NCI-H2081 (cell line): ENCODE data around the gene MRPL18.
"Not testable (repeated sequence)": the region's sequence is repeated elsewhere in the genome, so short reads cannot be mapped to it uniquely, and the experiment has no call there.

Source experiments
- DNase-seq, 2 experiments: peaks; one replicate each; lab custom pipeline; 2025; lab: John Stamatoyannopoulos, UW

Gene MRPL18

DNA sequence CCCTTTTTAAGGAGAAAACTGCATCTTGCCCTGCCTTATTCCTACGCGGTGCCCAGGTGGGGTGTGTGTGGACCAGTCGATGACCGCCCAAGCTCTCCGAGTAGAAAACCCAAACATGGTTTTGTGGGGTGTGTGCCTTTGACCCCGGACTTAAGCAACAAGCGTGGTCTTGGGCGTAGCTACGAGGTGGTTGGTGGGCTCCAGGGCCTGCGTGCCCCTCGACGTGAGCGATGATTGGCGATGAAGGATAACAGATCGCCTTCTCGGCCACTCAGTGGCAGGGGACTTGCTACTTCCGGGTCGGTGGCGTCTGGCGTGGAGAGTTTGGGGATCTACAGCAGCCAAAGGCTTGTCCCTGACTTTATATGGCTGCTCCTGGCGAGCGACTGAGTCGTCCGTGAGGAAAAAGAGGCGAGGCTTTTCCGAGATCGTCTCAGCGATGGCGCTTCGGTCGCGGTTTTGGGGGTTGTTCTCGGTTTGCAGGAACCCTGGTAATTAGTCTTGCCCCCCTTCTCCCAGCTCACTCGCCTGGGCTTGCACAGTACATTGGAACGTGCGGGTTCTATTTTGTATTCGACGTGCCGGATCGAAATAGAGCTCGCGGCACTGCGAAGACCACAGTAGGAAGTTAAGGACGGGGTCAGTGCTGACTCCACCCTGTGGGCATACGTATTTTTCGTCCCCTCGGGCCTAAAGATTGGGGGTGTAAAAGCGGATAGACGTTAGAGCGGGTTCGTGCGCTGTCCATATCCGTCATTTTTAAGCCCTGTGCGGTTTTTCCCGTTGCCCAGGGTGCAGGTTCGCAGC, at the start of gene MRPL18:
Gene MRPL18, plus strand, starts transcription at position 319 of the 807 bp plus-strand sequence. Its CDS starts 121 bp downstream, at position 440.
- DNase-seq, result peak; percentile 90 to 95

DNA sequence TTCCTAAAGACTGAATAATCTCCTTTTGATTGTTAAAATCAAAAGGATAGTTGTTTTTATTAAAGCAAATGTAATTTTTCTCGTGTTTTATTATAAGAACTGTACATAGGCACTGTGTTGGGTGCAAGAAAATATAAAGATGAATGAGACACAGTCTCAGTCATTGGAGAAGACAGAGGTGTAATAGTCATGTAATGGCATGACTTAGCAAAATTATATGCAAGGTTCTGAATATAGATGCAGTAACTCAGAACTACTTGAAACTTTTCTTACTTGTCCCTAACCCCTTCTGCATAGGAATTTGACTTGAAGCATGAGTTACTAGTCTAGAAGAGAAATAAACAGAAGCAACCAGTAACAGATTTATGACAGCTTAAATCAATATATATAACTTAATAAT, 48.1 kb upstream of the MRPL18 start:
- DNase-seq, result no peak

DNA sequence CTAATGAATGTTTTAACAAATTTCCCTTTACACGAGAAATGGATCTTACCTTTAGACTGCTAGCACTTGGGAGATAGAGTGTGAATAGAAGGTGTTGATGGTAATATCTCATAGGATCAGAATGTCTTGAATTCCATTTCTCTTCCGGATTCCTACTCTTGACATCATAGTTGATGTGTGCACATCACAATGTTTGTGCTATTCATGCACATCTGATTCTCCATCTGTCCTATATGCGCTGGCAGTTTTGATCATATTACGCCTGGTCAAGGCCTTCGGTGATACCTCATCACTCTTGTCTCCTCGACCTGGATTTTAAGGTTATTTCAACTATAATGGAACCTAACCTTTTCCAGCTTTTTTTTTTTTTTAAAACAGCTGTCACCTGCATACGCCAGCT, 45.2 kb upstream of the MRPL18 start:
- no peak for DNase-seq

GRCh38 chr6:159746759-159747158, 43.5 kb upstream of the MRPL18 start:
- no peak for DNase-seq

DNA sequence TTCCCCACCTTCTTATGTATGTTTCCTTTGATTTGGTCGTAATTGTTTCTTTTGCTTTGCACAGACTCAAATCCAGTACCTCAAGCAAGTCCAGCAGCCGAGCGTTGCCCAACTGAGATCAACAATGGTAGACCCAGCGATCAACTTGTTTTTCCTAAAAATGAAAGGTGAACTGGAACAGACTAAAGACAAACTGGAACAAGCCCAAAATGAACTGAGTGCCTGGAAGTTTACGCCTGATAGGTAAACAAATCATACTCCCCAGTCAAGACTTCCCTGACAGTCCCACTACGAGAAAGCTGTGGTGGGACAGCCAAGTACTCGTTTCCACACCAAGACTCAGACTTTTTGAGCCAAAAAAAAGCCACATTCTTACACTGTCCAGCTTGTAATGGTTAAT, 42.1 kb upstream of the MRPL18 start:
- not testable (repeated sequence) for DNase-seq

- no peak for DNase-seq
These were observed 38.8 kb upstream of the MRPL18 start for GRCh38 chr6:159751448-159751847.

GRCh38 chr6:159753081-159753872, 37.0 kb upstream of the MRPL18 start:
- DNase-seq, result no peak

- no peak for DNase-seq
These were observed 35.9 kb upstream of the MRPL18 start for GRCh38 chr6:159754401-159754800.

- DNase-seq, result no peak
These were observed 35.0 kb upstream of the MRPL18 start for GRCh38 chr6:159754959-159755914.

GRCh38 chr6:159756508-159756907, 33.8 kb upstream of the MRPL18 start:
- no peak for DNase-seq

- DNase-seq, result no peak
These were observed 32.0 kb upstream of the MRPL18 start for GRCh38 chr6:159758031-159759001.

- DNase-seq, result no peak
These were observed 30.6 kb upstream of the MRPL18 start for GRCh38 chr6:159759645-159760044.

- DNase-seq, result no peak
These were observed 29.6 kb upstream of the MRPL18 start for GRCh38 chr6:159760602-159761057.

DNA sequence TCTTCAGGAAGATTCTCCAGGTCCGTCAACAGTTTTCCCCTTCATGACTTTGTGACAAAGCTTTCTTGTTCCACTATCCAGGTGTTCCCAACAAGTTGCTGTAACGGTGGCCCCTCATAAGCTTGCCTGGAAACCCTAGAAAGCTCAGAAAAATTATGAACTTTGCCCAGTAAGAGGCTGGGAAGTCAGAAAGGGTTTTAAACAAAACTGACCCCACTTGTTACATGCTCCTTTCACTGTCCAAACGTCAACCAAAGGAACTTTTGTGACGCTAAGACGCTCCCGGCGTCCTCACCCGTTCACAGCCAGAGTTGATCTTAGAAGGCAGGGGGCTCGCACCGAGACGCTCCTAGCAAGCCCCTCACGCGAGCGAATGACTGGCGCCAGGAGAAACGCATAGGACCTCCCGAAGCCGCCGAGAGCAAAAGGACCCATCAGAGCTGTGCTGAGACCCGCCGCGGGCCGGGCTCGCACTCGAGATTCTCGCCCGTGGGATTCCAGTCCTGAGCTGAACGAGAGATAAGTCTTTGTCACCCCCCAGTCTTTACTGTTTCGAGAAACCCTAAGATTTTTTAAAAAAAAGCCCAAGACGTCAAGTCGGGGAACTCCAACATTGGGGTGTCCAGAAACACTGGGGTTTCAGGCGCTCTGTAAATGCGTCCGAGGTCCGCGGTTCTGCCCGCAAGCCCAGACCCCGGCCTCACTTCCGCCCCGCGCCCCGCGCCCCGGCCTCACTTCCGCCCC, 29.0 kb upstream of the MRPL18 start:
- DNase-seq, result no peak

GRCh38 chr6:159761873-159762680, 28.2 kb upstream of the MRPL18 start, which contains the start of gene ACAT2:
Gene ACAT2, plus strand, starts transcription at chr6:159762045. Its CDS starts 43 bp downstream, at chr6:159762088.
- peak; percentile 89 to 92 for DNase-seq

GRCh38 chr6:159762681-159763293, 27.5 kb upstream of the MRPL18 start:
- DNase-seq, result no peak

DNA sequence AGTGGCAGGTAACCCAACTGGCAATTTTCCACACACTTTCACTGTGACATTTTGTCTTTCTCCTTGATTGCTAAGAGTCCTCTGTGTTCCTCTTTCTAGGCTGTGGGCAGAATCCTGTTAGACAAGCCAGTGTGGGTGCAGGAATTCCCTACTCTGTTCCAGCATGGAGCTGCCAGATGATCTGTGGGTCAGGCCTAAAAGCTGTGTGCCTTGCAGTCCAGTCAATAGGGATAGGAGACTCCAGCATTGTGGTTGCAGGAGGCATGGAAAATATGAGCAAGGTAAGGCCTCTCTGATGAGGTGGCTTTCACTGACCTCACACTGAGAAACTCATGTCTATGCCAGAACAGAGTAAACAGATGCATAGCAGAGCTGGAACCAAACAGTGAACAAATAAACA, 23.4 kb upstream of the MRPL18 start:
- DNase-seq, result no peak

- DNase-seq, result no peak
These were observed 20.8 kb upstream of the MRPL18 start for GRCh38 chr6:159769470-159769869.

DNA sequence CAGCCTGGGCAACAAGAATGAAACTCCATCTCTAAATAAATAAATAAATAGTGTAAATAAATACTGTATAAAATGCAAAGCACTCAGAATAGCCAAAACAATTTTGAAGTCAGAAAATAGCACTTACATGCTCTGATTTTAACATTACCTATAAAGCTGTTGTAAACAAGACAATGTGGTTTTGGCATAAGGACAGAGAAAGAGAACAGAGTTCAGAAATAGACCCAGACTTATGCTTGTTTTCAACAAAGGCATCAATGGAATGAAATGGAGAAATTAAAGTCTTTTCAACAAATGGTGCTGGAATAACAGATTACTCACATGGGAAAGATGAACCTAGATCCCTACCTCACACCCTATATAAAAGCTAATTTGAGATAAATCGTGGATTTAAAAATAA, 18.1 kb upstream of the MRPL18 start:
- DNase-seq, result no peak
